ENCODE data around the gene GPR107.
A peak's percentile ranks its signal among the peaks of the same experiment; 100 is the strongest.

Gene GPR107

GRCh38 chr9:130028493-130029222 lies 25.0 kb upstream of the GPR107 start:
- no peak for DNase-seq

DNA sequence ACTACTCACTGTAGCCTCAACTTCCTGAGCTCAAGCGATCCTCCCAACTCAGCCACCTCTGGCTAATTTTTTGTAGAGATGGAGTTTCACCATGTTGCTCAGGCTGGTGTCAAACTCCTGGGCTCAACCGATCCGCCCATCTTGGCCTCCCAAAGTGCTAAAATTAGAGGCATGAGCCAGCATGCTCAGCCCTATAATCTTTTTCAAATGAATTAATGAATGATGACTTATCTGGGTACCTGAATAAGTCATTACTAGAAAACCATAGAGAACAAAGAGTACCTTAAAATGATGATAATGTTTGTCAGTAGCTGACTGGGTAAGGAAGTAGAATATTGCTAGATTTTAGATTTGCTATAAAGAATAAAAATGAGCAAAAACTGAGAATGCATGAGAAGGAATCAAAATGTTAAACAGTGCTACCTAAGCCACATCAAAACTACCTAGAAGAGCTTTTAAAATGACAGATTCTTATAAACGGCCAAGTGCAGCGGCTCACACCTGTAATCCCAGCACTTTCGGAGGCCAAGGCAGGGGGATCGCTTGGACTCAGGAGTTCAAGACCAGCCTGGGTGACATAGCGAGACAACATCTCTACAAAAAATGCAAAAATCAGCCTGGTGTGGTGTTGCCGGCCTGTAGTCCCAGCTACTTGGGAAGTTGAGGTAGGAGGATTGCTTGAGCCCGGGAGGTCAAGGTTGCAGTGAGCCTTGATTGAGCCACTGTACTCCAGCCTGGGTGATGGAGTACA lies 24.3 kb upstream of the GPR107 start:
- DNase-seq: no peak

DNA sequence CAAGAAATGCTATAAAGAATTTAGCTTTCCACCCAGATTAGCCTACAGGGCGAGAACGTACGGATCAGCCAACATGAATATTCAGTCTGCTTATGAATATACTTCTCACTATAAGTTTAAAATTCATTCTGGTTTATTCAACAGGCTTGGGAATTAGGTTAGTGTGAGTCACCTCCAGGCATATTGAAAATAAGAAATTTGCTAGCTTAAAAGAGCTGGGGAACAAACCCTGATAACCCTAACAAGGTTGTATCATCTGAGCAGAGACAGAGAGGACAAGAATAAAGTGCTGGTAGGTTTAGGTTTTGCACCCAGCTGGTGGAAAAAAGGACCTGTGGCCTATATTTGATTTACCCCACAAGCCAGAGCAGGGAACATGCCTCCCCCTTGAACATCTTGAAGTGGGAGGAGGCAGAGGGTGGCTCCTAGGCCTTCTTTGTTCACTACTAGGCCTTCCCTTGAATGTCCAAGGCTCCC lies 23.0 kb upstream of the GPR107 start:
- no peak for DNase-seq

DNA sequence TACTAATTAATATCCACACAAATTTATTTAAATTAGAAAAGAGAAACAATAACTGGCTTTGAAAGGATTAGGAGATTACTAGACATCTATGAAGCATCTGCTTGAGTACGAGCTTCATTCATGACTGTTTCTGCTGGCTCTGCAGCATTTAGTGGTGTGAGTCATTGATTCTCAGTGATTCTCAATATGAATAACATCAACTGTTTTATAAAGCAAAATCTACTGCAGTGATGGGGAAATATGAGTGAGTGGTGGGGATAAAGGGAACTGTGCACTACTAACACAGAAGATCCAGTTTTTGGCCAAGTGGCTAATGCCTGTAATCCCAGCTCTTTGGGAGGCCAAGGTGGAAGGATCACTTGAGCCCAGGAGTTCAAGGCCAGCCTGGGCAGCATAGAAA lies 19.1 kb upstream of the GPR107 start:
- DNase-seq: no peak

GRCh38 chr9:130036099-130036498 lies 17.6 kb upstream of the GPR107 start:
- DNase-seq: no peak

DNA sequence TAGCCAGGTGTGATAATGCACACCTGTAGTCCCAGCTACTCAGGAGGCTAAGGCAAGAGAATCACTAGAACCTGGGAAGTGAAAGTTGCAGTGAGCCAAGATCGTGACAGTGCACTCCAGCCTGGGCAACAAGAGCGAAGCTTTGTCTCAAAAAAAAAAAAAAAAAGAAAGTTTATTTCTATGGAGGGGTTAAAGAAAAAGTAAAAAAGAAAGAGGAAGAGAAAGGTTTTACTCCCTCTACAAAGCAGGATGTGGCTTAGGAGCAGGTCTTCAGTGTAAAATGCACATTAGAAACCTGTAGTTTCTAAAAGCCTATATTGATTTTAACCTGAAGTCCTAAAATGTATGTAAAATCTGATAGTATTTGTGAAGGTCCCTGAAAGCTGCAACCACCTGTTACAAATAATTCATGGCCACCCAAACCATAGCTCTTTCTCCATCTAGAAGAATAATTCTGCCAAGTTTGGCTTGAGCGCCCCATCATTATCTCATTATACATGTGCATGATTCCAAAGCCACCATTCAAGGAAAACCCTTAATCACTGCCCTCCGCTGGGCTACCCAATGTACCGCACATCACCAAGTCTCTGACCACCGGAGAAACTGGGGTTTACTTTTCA lies 14.1 kb upstream of the GPR107 start:
- DNase-seq: no peak

DNA sequence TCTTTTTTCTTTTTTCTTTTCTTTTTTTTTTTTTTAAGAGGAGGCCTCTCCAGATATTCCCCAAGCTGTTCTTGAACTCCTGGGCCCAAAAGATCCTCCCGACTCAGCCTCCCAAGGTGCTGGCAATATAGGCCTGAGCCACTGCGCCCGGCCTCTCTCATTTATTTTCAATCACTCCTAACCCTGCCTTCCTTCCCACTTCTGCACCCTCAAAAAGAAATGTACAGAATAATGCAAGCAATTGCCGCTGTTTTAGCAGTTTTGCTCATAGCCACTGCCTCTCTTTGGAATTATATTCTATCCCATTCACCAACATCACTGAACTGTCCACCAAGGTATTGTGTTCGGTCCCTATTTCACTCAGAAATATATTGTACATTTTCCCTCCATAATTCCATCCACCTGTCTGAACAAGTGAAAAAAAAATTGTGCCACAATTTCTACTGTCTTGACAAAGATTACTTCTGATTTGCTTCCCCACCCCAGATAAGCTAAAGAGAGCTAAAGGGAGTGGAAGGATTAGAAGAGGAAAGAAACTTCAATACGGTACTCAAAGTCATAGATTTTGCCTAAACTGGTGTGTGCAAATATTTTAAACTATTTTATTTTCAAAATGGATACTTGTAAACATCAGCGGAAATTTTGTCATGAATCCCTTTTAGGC lies 12.6 kb upstream of the GPR107 start:
- DNase-seq: no peak

- no peak for DNase-seq
Measured at GRCh38 chr9:130041648-130042405, 11.9 kb upstream of the GPR107 start.

DNA sequence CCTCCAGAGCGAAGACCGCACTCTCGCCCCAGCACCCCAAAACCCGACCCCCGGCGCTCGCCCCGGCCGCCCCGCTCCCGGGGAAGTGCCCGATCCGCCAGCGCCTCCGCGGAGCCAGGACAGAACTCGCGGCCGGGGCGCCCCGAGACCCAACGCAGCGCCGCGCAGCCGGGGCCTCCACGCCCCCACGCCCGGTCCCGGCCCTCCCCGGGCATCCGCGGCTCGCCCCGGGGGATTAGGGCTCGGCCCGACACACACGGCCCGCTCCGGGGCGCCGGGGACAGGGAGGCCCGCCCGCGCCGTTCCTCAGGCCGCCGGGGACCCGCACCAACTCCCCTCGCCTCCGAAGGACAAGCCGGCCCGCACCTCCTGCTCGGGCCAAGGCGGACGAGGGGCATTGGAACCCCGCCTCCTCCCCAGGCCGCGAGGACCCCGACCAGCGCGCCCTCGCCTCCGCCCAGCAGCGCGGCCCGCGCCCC lies 11.3 kb upstream of the GPR107 start:
- peak; percentile 36 for DNase-seq

GRCh38 chr9:130042885-130043653 lies 10.6 kb upstream of the GPR107 start, which contains the start of gene FNBP1:
Gene FNBP1 (minus strand): TSS chr9:130043189. CDS start chr9:130042975, 214 bp downstream.
- DNase-seq: peak; percentile 79

- DNase-seq: no peak
Measured at GRCh38 chr9:130043654-130044623, 9.8 kb upstream of the GPR107 start.

DNA sequence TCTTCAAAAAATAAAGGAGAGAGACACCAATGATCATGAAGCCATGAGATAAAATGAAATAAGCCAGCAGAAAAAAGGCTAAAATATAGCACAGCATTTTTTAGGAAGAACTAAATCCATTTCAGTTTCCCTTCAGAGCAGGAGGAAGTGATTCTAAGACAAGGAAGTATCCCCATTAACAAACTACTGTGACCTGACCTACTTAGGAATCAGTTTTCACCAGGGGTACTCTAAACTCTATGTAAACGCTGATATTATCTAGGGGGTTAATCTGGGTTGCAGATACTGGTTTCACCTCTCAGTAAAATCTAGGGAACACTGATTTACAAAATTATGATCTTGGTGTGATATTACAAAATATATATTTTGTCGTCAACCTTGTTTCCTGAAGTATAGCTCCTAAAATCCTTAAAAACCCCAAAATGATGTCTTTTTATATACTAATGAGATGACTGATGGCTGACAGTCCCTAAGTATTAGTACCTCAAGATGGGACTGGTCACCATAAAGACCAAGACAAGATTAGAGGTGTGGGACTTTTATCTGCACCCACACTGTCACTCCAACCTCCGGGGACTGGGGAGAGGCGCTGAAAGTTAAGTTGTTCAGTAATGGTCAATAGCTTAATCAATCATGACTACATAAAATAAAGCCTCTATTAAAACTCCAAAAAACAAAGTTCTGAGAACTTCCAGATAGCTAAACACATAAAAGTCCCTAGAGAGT lies 7.8 kb upstream of the GPR107 start:
- DNase-seq: no peak

- DNase-seq: no peak
Measured at GRCh38 chr9:130049431-130050210, 4.1 kb upstream of the GPR107 start.

- DNase-seq: no peak
Measured at GRCh38 chr9:130050462-130050861, 3.2 kb upstream of the GPR107 start.

GRCh38 chr9:130051855-130052254 lies 1.9 kb upstream of the GPR107 start:
- DNase-seq: no peak

GRCh38 chr9:130053109-130053503 lies 600 bp upstream of the GPR107 start:
- DNase-seq: no peak

DNA sequence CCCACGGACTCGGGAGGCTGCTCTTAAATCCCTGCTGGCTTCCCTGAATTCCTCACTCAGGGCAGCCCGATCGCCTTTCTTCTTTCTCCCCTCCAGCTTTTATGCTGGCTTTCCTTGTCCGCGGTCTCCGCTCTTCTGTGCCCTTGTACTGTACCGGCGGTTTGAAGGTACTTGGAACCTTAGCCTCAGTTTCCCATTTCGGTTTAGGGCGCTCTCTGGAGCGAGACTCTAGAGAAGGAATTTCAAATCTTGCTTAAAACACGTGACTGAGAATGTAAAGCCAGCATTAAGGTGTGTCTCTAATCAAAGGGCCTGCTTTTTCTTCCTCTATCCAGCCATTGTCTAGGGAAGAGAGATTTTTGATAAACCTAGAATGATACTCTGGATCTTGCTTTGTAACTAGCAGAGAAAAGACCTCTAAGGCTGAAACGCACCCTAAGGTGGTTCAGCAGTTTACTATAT lies 650 bp downstream of the GPR107 start:
- no peak for DNase-seq

- DNase-seq: no peak
Measured at GRCh38 chr9:130054820-130055219, 1.1 kb downstream of the GPR107 start.

GRCh38 chr9:130058154-130058553 lies 4.4 kb downstream of the GPR107 start:
- DNase-seq: no peak

All from stimulated activated CD4-positive, alpha-beta T cell treated with anti-CD3 and anti-CD28 coated beads, Interleukin-12 subunit alpha, Interleukin-12 subunit beta, amount 100 ng/mL, for 4 hours (primary cell).